ENCODE measurements around the gene LEFTY1. TPM values are rescaled to one million over a fixed set of nuclear protein-coding genes. Genes with fewer than 3 reads are reported as not detected.

The LEFTY1 gene
- total and polyA plus RNA-seq, 9 of the 15 experiments (the other 6 are each of a cell fraction or from before 2014, with no cell fraction given), result 0.07 to 0.24 (median 0.17) TPM; not detected in 5

- no peak for TF ChIP-seq TRIM25 (IDR thresholded peaks at IDR 0.05; ENCODE audit: borderline replicate concordance)
- TF ChIP-seq DMBX1 (CRISPR knock-in tag; IDR thresholded peaks at IDR 0.05; ENCODE audit: borderline replicate concordance), result no peak
- TF ChIP-seq CREB3L1 (IDR thresholded peaks at IDR 0.05; ENCODE audit: borderline replicate concordance, low read depth), result no peak
- TF ChIP-seq CBFA2T3 (IDR thresholded peaks at IDR 0.05), result 0 out of 2 replicates have a peak, but pooled peaks have one; percentile 23
- TF ChIP-seq ZFP30 (CRISPR knock-in tag; IDR thresholded peaks at IDR 0.05; ENCODE audit: borderline replicate concordance), result no peak
- TF ChIP-seq SMARCA5 (IDR thresholded peaks at IDR 0.05), result 0 out of 2 replicates have a peak, but pooled peaks have one; percentile 50
- TF ChIP-seq LARP7 (IDR thresholded peaks at IDR 0.05), result no peak
- TF ChIP-seq ZNF589 (CRISPR knock-in tag; IDR thresholded peaks at IDR 0.05; ENCODE audit: low read depth), result no peak
- no peak for TF ChIP-seq TFAM (CRISPR knock-in tag; conservative IDR thresholded peaks at IDR 0.05)
- TF ChIP-seq ELF2 (CRISPR knock-in tag; IDR thresholded peaks at IDR 0.05), result no peak
- no peak for TF ChIP-seq CHAMP1 (IDR thresholded peaks at IDR 0.05)
- TF ChIP-seq TFAP4 (CRISPR knock-in tag; IDR thresholded peaks at IDR 0.05; ENCODE audit: borderline replicate concordance), result no peak
- TF ChIP-seq ZNF444 (CRISPR knock-in tag; IDR thresholded peaks at IDR 0.05), result no peak
- no peak for TF ChIP-seq NONO (IDR thresholded peaks at IDR 0.05; ENCODE audit: low read depth in 2 of 2, low read length in 1 of 2)
Measured at GRCh38 chr1:225903623-225904022, 14.7 kb upstream of the LEFTY1 start (continued).

All from K562 (cell line).